ENCODE results near the gene BTF3.
"Not testable (repeated sequence)": the region's sequence is repeated elsewhere in the genome, so short reads cannot be mapped to it uniquely, and the experiment has no call there.

BTF3 gene

DNA sequence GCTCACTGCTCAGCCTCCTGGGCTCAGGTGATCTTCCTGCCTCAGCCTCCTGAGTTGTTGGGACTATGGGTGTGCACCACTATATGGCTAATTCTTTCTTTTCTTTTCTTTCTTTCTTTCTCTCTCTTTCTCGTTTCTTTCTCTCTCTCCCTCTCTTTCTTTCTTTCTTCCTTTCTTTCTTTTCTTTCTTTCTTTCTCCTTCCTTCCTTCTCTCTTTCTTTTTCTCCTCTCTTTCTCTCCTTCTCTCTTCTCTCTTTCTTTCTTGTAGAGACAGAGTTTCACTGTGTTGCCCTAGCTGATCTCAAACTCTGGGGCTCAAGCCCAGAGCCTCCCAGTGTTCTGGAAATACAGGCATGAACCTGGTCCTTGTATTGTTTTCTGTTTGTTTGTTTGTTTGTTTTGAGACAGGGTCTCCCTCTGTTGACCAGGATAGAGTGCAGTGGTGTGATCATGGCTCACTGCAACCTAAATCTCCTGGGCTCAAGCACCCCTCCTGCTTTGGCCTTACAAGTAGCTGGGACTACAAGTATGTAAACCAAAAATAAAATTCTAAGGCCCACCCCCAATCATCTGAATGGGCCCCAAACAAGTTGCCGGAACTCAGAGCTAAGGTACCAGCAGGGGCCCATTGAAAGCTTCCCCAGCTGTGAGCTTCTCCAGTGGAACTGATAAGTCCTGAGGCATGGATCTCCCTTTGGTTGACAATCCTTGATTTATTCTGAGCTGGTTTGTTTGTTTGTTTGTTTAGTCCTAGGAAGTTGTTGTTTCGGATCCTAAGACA, 11.9 kb upstream of the BTF3 start:
- DNase-seq (ENCODE audit: low spot score): no peak

DNA sequence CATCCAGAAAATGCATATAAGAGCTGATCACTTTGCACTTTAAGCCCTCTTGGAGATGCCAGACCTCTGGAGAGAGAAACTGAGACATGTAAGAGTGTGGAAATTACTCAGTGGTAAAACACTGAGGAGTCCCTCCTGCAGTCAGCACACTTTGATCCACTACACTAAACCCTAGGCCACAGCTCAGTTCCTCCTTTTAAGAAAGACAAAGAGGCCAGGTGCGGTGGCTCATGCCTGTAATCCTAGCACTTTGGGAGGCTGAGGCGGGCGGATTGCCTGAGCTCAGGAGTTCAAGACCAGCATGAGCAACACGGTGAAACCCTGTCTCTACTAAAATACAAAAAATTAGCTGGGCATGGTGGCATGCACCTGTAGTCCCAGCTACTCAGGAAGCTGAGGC, 11.0 kb upstream of the BTF3 start:
- not testable (repeated sequence) for DNase-seq (ENCODE audit: low spot score)

DNA sequence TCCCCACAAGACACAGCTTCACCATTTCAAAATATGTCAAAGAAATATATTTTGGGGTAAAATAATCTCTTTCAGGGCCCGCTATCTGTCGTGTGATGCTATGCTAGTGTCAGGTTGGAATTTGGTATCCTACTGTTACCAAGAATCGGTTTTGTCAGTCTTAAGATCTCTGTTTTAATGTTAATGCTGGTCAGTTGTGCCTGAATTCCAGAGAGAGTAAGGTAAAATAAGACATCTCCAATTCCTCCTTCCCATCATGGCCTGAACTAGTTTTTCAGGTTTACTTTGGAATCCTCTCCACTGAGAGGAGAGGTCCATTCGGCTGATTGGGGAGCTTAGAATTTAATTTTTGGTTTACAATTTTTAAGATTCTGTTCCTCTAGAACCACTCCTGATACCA, 10.4 kb upstream of the BTF3 start:
- DNase-seq (ENCODE audit: low spot score): no peak

DNA sequence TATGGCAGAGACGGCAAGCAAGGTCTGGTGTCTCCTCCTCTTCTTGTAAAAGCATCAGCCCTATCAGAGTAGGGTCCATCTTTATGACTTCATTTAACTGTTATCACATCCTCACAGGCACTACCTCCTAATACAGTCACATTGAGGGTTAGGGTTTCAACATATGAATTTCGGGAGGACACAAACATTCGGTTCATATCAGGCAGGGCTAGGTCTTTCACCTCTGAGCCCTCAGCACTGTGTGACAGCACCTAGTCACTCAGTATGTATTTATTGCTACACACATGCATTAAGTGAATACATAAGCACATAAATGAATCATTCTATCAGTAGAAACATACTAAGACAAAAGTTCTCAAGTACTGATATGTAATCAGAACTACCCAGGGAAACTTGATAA, 9.4 kb upstream of the BTF3 start:
- no peak for DNase-seq (ENCODE audit: low spot score)

DNA sequence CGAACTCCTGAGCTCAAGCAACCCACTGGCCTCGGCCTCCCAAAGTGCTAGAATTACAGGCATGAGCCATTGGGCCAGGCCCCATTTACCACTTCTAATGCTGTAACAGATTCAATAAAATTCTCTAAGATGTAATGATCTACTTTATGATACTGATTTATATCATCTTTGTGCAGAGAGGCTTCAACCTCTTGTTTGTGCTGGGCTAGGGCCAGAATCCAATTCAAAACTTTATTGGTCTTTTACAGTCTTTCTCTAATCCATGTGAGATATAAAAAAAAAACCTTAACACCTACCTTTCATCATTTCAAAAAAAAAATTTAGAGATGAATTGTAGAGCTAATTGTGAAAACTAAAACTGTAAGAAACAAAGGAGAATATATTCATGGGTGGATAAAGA, 8.2 kb upstream of the BTF3 start:
- DNase-seq (ENCODE audit: low spot score): no peak

DNA sequence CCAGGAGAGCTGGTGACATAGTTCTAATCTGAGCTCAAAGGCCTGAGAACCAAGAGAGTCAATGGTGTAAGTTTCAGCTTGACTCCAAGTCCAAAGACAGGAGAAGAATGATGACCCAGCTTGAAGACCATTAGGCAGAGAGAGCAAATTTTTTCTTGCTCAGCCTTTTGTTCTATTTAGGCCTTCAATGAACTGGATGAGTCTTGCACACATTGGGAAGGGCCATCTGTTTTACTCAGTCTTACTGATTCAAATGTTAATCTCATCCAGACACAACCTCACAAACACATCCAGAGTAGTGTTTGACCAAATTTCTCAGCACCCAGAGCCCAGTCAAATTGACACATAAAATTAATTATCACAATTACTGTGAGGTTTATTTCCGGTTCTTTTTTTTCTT, 7.1 kb upstream of the BTF3 start:
- DNase-seq (ENCODE audit: low spot score): no peak

DNA sequence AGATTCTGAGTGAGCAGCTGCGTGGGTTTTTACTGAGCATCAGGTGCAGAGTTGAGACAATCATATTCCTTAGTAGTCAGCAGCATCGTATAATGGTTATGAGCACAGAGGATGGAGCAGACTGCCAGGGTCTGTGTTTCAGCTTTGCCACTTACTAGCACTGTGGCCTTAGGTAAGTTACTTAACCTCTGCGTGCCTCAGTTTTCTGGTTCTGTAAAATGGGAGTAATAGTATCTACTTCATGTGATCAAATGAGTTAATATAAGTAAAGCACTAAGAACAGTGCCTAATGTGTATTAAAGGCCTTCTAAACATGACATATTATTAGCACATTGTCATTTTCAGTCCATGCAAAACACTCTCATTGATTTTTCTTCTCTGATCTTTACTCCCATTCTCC, 4.8 kb upstream of the BTF3 start:
- DNase-seq (ENCODE audit: low spot score): no peak

DNA sequence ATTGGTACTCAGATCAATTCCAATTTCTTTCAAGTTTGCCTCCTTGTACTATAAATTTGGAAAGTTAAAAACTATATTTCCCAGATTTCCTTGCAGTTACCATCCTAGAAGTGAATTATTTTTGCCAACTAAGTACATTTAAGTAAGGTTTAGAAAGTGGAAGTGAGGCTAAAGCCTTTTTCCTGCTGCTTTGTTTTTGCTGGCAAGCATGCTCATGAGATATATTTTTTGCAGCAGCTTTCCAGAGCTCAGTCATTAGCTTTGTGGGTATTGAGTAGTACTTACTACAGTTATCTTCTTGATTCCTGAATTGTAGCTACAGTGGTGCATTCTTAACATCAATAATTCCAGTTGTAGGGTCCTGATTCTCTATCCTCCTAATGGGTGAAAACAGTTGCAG, 3.5 kb upstream of the BTF3 start:
- DNase-seq (ENCODE audit: low spot score): no peak

DNA sequence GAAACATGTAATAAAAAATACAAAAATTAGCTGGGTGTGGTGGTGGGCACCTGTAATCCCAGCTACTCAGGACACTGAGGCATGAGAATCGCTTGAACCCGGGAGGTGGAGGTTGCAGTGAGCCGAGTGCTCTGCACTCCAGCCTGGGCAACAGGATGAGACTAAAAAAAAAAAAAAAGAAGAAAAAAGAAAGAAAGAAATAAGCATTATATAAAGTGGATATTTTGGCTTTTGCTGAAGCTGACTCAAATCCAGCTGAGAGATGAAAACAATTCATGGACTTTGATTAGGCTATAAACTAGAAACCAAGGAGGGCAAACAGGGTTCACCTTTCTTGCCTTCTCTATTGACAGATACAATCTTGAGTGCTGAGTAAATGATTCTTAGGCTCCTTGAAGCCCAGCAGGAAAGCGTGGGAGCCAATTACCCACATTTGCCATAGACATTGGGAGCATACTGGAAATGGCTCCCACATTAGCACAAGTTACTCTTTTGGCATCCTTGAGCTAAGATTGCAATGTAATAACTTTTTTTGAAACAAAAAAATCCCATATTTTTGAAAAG, 2.4 kb upstream of the BTF3 start:
- DNase-seq (ENCODE audit: low spot score): no peak

DNA sequence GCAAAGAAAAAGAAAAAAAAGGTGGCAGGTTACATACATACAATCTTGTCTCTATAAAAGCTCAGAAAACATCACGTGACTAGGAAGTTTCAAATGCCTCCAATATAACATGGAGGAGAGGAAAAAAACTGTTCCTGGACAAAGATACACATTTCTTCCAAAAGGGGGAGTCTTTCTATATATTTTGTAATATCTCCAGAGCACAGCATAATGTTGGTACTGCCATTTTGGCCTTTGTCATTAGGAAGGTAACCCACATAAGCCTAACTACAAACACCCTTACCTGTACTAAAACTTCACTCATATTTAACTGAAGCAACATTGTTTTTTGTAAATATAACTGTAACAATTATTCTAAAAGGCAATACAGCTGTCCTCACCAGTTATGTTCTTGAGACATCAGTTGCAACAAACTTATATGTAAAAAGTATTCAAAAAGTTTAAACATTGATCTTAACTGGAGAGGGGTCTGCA, 1.2 kb upstream of the BTF3 start:
- DNase-seq (ENCODE audit: low spot score): peak; percentile 93

DNA sequence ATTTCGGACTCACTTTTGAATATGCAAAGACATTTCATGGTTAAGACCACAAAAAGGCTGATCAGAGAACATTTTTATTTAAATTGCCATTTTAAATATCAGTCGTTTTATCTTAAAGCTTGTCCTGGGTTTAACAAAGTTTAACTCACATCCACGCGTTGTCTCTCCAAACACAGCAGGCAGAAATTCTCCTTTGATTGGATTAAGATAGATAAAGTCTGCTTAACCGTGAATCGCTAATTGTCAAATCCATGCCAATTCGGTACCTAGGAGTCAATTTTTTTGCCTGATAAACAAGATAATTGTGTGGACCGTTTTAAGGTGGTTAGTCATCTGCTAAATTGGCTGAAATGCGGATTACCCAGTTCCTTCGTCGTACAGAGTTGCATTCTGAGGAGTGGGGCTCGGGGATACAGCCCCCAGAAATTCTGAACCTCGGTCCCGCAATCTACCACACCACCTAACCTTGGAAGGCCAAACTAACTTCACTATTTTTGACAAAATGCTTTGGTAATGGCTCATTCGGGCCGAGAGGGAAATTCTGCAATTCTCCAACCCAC, 665 bp upstream of the BTF3 start:
- no peak for DNase-seq (ENCODE audit: low spot score)

DNA sequence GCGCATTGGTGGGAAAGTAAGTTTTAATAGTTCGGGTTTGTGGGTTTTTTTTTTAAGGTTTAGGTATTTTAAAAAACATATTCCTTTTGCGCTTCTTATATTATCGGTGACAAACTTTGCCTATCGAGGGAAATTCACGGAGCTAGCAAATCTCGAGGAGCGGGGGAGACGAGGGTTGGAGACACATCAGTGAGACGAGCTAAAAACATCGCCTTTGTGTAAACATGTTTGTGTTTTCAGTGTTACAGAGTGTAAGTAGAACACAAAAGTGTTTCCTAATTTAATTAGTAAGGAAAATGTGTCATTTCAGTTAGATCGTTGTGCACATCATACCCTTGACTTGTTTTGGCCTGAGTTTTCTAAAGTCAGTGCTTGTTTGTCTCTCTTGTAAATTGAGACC, 945 bp downstream of the BTF3 start:
- DNase-seq (ENCODE audit: low spot score): no peak

DNA sequence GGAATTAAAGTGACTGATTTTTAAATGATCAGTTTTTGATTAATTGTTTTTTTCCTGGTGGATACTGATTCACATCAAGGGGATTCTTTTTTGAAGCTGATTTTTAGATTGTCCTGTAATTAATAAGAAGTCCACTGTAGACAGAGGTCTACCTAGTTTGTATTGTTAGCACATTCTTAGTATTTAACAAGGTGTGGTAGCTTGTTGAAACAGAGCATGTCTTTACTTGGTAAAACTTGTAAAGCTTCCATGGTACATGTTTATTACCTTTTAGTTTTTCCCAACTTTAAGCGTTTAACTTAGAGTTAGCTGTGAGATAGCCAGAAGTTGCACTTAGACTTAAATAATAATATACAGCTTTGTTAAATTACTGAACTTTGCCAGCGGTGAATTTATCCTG, 1.5 kb downstream of the BTF3 start:
- no peak for DNase-seq (ENCODE audit: low spot score)

DNA sequence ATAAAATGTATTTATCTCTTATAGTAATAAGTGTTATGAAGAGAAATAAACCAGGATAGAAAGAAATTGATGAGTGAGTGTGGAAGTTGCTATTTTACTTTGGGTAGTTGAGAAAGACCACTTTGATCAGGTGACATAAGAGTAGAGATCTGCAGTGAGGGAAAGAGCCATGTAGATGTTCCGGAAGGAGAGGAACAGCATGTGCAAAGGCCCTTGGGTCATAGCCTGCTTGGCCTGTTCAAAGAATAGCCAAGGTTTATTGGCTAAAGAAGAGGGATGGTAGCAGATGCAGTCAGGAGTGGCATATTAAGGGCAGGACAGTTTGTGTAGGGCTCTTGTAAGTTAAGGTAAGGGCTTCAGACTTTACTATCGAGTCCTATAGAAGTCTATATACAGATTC, 3.2 kb downstream of the BTF3 start:
- no peak for DNase-seq (ENCODE audit: low spot score)

DNA sequence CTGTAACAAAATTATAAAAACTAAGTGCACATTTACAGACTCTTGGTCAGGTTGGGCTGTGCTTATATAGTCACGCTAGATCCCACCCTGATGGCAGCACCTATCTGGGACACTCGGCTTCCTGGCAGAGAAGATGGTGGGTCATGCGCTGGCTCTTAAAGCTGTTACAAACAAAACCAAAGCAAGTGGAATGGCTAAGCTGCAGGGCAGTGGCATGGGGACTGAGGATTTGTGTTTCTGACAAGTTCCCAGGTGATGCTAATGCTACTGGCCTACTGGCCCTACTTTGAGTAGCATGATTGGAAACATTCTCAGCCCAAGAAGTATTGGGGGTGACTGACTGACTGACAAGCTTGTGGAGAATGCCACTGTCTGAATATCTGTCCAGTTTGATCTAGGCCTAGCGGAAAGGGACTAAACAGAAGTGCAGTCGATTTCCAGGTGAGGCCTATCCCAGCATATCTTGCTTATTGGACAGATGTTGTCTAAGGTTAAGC, 8.3 kb downstream of the BTF3 start:
- DNase-seq (ENCODE audit: low spot score): no peak

DNA sequence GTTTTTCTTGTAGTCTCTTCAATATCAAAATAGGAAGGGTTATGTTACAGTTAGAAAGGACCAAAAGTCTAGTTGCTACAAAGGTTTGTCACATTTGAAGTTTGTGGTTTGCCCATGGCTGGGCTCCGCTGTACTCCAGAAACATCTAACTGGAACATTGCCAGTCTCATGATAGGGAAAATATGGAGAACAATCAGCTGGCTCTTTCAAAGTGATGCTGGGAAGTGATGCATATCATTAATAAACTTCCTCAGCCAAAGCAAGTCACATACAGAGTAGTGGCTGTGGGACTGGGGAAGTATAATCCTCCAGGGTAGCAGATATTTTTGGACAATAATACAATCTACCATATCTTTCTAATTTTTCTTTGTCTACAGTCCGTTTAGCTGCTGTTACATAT, 8.8 kb downstream of the BTF3 start:
- DNase-seq (ENCODE audit: low spot score): no peak

DNA sequence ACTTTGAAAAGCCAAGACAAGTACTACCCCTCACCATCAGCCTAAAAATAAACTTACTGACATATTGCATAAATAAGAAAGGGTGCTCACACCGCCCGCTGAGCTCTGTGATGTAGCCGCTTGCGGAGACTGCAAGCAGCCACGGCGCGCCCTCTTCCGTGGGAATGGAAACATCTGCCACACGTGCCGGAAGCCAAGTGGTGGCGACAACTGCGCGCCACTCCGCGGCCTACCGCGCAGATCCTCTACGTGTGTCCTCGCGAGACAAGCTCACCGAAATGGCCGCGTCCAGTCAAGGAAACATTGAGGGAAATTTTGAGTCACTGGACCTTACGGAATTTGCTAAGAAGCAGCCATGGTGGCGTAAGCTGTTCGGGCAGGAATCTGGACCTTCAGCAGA, 10.3 kb downstream of the BTF3 start:
- not testable (repeated sequence) for DNase-seq (ENCODE audit: low spot score)

DNA sequence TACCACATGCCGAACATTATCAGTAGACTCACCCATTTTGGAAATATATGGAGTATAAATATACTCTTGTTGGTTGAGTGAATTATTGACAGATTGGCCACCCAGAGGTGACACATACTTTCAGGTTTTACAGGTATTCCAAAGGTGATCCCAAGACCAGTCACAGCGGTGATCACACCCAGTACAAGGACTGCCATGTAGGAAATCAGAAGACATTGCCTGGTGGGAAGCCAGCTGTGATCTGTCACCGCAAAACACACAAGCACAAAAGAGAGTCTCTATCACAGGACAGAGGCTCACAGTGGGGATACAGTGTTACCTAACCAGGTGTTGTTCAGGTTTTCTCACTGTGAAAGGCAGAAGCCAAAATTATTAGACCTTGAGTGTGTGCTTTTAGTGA, 15.8 kb downstream of the BTF3 start:
- no peak for DNase-seq (ENCODE audit: low spot score)

DNA sequence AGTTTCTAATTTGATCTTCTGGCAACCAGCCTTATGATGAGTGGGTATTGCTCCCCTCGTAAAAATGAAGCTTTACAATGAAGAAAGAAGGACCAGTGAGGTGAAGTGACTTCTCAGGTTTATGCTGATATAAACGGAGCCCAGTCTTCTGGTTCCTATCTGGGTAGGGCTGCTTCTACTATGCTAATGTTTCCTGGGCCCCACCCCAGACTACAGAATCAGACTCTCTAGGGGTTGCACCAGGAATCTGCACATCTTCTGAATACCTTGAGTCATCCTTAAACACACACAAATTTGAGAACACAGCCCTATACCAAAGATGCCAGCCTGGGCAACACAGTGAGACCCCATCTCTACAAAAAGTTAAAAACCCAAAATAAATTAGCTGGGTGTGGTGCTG, 16.2 kb downstream of the BTF3 start:
- DNase-seq (ENCODE audit: low spot score): no peak

DNA sequence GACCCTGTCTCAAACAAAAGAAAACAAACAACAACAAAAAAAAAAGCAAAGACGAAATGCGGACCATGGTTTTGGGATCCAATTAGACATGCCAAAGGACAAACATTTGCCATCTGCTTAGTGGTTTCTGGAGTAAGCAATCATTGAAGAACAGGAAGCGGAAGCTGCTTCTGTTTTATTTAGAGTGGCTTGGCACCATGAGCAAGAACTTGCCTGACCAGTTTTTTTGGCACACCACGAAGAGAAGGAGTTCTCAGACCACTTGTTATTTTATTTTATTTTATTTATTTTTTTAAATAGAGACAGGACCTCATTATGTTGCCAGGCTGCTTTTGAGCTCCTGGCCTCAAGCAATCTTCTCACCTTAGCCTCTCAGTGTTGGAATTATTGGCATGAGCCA, 17.0 kb downstream of the BTF3 start:
- no peak for DNase-seq (ENCODE audit: low spot score)

DNA sequence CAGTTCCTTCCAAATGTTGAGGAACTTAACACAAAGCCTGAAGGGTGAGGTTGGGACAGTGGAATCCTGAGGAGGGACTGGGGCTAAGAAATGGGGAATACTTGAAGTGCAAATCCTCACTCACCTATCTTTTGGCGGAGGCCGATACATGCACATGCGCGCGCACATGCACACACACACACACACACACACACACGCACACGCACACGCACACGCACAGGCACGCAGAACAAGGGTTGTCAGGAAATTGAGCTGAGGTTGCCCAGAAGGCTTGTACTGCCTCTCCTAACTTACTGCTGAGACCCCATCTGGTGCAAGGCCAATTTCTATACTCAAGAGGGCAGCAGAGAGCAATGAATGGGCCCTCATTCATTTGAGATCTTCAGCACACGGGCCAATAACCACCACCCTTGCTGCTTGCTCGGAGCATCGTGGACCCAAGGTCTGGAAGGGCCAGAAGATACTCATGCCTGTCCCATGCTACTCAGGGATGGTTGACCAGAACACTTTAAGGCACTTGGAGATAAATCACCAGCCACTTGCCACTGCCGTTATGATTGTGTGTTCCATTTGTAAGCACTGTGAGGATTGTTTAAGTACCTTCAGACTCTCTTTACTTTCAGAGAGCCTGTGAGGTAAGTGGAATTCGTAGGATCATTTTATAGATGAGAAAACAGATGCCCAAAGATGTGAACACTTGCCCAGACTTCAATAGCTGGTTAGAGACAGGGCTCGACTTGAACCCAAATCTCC, 21.5 kb downstream of the BTF3 start:
- DNase-seq (ENCODE audit: low spot score): peak; percentile 67

DNA sequence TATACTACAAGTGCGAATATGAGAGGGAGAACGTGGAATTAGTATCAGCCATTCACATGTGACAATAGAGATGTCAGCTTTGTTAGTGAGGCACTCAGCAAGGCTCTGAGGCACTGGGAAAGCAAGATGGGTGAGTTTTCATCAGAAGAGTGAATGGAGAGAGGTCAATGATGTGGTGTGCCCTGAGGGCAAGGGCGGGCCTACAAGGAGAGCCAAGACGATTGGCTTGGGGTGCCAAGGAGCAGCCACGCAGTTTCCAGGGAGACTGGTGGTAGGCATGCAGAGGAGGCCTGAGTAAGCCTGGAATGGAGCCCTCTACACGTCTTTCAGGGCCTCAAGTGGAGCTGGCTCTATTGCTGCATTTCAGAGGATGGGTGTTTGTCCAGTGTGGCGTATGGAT, 24.7 kb downstream of the BTF3 start:
- no peak for DNase-seq (ENCODE audit: low spot score)

DNA sequence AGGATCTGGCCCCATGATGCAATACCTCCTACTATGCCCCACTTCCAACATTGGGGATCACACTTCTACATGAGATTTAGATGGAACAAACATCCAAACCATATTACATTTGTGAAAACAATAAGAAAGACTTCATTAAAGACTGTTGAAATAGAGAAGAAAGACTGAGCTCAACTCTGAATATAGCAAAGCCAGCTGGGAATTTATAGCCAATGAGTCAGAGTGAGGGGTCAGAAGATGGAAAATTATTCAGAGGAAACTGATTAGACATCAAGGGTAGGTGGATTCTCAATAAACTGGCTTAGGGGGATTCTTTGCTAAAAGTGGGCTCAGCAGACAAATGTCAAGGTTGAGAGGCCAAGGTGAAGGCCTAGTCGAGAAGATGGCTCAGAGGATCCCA, 25.6 kb downstream of the BTF3 start:
- DNase-seq (ENCODE audit: low spot score): no peak

Data from SW480 (cell line).